ENCODE results near the gene BGLAP.

Gene BGLAP

DNA sequence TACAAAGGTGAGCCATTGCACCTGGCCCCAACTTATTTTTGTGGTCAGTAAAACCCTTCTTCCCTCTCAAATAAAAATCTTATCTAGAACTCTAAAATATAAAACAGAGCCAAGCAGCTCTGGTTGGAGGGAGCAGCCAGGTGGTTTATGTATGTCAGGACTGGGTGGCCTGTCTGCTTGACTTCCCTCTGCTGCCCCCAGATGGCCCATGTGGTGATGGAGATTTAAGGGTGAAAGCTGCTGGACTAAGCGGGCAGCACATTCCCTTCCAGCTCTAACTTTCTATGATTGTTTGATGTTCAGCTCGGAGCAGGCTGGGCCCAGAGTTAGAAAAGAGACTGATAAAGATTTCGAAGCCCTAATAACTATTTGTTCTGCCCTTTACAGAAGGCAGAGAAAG, 17.8 kb downstream of the BGLAP start:
- no peak for DNase-seq

DNA sequence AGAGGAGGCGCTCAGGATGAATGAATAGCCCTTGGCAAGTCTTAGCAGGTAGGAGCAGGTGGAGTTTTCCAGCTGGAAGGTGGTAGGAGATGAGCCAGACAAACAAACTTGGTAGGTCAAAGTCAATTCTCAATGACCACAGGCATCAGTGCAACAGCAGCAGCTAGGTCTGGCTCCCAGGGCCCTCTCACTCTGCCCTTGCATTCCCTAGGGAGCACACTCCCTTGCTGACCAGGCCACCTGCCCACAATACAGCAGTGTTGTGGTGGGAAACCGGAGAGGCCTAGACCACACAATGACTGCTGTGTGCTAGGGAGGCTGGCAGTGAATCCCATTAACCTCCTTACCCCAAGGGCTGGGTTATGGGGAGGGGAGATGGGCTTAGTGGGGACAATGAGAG, 18.9 kb downstream of the BGLAP start:
- no peak for DNase-seq

DNA sequence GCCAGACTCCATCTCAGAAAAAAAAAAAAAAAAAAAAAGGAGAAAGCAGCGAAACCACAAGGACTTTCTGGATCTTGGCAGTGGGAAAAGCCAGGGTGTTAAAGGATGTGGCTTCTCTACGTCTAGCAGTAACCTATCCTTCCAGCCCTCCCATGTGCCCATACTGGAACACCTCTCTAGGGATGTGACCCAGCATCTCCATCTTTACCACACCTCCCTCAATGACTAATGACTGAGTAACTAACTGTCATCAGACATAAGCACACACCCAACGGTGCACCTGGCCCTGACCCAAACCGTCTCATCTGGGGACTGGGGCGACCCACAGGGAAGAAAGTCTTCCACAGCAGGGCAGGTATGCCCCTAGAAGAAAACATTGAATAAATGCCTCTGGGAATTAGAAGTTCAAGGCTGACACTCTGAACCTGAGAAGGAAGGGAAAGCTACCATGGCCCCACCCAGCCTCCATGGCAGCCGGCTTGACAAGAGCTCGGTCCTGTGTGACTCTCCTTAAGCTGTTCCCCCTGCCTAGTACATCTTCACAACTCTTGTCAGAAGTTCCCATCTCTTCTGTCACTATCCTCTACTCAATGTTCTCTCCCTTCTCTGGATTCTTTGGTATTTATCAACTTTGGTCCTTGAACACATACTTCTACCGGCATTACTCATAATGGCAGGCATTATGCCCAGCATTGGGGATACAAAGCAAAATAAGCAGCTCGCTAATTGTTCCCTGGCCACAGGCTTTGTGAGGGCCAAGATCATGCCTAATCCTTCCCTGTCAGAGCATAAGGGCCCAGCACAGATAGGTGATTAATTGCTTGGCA, 20.7 kb downstream of the BGLAP start:
- no peak for DNase-seq

DNA sequence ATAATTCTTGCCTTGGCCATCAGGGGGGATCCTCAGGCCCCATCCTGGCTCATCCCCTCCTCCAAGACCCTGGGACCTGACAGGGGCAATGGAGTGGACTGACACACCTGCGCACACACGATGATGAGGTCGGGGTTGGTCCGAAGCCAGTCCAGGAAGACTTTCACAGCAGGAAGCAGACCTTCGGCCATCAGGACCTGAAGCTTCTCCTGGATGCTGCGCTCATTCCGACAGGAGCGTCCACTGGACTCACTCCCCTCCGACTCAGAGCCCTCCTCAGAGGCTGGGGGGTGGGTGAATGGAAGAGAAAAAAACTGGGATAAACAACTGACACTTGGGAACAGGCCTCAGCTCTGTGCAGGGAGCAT, 21.3 kb downstream of the BGLAP start:
- DNase-seq = no peak

DNA sequence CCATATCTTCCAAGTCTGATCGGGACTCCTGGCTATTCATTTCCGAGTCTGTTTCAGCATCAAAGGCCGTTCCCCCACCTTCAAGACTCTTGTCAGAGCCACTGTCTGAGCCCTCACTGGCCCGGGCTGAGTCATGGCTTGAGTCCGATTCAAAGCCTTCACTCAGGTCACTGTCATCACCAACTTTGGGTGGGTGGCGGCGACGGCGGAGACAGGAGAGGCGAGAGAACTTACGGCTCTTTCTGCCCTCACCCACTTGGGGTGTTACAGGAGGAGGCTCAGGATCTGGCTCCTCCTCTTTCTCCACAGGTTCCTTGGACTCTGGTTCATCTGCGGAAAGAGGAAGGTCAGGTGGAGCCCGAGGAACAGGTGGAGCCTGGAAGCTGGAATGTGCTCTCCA, 24.1 kb downstream of the BGLAP start:
- DNase-seq = no peak

DNA sequence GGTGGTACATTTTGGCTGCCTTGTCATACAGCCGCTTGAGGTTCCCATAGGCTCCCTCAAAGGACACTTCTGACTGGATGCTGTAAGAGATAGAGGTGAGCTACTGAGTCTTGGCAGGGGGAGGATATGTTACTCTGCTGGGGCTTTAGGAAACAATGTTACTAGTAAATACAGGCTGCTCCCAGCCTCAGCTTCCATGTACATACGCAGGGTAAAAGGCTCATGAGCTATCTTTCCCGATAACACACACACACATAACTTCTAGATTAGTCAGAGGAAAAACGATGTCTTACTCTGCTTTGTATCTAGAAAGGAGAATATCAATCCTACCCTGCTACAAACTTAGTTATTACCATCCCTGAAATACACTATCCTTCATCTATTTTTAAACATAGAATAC, 26.4 kb downstream of the BGLAP start:
- DNase-seq = no peak

DNA sequence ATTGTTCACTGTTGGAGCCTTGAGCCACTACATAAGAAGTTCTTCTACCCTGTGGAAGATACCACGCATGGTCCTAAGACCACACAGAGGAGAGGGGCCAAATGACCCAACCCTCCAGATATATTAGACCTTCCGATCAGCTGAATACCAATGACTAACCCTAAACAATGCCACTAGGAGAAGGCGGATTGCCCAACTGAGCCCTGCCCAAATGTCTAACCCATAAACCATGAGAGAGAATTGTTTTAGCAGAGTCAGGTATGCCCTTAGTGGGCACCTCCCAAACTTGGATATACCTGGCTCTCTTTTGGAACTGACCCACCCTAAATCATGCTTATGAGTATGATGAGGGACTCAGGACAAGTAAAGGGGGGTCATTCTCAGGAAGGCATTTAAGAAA, 28.3 kb downstream of the BGLAP start:
- no peak for DNase-seq

DNA sequence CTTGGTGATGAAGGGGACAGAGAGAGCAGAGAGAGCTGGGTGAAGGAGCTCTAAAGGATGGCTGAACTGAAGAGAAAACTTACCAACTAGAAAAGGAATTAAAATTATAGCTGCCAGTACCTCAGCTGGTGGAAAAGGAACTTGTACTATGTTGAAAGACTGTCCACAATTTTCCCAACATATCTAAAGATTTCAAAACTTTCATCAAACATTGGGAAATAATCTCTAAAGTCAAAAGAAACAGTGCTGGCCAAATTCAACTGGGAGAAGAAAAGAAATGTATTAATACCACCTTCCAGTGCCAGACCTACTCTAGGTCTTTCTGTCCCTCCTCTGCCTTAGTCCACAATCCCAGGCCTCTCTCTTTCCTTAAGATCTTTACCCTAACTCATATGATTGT, 34.5 kb downstream of the BGLAP start:
- DNase-seq = no peak

DNA sequence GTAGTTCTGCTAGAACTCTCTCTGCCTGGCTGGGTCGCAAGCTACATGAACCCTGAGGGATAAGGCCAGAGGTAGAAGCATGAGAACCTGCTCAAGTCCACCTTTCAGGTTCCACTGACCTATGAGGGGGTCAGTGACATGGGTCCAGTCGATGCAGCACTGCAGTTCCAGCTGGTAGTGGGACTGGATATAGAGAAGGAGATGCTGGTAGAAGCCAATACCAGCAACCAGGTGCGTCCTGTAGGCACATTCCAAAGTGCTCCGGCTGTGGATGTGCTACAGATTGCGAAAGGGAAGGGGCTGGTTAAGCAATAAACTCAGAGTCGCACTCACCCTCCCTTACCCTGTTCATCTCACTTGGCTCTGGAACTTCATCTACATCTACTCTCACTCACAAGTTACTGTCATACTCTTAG, 35.0 kb downstream of the BGLAP start:
- no peak for DNase-seq

DNA sequence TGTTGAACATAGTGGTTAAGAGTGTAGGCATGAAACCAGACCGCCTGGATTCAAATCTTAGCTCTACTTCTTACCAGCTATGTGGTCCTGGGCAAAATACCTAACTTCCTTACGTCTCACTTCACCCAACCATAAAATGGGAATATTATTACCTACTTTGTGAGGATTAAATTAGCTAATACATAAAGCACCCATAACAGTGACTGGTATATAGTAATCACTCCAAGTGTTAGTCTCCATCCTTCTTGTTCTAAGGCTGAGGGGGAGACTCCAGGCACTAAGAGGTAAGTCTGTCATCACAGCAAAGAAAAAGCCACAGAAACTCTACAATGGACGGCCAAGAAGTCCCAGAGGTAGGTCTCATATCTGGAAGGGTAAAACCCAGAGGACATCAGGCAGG, 37.9 kb downstream of the BGLAP start:
- DNase-seq = no peak

DNA sequence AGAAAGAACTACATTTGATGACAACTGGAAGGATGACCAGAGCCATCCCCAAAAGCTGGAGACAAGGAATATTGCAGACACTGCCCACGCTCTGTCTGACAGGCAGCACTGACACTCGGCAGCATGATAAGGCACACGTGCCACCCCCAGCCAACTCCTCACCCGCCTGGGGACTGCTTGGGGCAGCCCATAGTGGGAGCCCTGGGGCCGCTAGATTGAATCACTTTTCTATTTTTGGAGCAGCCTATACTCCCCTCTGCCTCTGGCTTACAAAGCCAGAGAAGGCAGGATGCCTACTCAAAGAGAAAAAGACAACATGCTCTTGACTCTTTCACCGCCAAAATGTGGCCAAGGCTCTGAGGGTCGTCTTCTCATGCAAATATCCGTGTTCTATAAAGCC, 39.3 kb downstream of the BGLAP start:
- DNase-seq = no peak

DNA sequence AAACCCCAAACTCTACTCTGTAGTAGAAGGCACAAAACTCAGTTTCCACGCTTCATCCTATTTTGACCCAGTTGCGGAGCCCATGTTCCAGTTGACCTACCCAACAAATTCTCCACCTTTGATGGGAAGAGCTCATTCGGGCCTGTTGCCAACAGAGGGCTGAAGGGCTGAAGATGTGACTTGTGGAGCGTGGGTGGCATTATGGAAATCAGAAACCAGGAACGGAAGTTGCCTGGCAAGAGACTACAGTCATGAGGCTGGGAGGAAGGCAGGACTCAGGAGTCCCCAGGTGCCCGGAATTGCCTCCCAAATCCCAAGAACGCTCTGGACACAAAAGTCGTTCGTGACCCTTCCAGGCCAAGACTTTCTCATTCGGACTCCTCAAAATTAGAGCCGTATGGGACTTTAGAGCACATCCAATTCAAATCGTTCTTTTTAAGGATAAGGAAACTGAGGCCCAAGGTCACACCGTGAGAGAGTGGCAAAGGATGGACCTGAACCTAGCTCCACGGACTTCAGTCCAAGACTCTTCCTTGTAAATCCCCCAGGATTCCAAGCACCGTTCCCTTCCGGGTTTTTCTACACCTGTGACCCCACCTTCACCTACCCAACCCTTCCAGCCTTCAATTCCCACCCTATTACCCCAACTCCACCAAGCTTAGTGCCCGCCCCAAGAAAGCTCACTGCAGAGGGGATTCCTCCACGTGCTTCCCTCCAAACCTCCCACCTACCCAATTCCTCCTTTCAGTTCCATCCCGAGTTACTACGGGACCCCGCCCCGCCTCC, 39.9 kb downstream of the BGLAP start:
- no peak for DNase-seq

DNA sequence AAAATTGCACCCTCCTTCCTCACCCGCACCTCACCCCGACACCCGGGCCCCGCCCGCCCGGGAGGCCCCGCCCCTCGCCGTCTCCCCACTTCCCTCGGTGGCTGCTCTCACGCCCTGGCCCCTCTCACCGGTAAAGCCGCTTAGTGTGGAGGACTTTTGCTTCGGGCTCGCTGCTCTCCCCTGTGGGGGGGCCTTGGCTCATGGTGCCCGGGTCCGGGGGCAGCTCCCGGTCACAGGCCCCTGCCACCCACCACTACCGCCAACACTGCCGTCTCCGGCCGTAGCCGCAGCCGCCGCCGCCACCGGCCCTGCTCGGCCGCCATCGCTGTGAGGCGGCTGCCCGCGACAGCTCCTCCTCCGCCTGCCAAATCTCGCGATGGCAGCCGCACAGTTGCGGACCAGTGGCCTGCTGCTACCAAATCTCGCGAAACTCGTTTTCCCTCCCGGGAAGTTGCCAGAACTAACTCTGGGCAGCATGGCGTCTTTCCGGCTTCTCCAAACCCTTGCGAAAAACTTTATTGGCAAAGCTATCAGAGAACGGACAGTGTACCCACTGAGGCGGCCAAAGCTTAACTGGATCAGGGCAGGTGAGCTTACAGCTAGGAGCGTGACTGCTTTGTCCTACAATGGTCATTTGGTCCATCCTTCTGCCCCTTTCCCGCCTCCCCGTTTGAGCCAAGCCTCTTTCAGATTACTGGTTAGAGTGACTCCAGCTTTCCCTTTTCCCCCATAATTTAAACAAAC, 40.7 kb downstream of the BGLAP start, which contains the start of gene SMG5:
Gene SMG5, minus strand, starts transcription at position 347 of the 744 bp plus-strand sequence. Its CDS starts 145 bp downstream, at position 202.
- DNase-seq = peak; percentile 98

DNA sequence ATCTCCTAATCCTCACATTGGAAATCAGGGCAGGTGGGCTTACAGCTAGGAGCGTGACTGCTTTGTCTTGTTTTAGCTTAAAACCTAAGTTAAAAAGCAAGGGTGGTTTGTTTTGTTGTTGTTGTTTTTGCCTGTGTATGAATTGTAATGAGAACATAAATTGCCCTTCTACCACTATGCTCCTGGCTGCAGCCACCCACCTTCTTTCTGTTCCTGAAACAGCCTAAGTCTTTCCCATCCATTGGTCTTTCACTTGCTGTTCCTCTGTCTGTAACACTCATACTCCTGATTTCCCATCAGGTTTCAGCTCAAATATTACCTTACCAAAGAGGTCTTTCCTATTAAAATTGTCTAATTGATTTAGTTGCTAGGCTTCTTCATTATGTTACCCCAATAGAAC, 41.5 kb downstream of the BGLAP start:
- no peak for DNase-seq

DNA sequence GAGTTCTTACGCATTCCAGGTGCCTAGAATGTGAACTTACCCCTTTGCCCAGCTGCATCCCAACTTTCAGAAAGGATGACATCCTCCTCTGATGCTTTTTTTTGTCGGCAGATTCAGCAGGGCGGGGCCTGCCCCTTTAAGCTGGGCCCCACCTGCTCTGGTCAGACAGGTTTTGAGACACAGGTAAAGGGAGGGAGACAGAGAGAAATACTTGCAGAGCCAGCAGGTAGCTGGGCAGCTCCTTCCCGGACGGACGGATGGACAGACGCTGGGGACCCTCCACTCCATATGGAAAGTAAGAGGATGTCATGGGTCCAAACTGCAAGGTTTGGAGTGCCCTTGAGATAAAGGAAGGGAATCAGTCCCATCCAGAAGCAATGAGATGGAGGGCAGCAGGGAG, 42.1 kb downstream of the BGLAP start, which contains the start of gene TMEM79:
Gene TMEM79, plus strand, starts transcription at position 214 of the 400 bp plus-strand sequence. CDS start 902 bp downstream, outside the sequence.
- no peak for DNase-seq

DNA sequence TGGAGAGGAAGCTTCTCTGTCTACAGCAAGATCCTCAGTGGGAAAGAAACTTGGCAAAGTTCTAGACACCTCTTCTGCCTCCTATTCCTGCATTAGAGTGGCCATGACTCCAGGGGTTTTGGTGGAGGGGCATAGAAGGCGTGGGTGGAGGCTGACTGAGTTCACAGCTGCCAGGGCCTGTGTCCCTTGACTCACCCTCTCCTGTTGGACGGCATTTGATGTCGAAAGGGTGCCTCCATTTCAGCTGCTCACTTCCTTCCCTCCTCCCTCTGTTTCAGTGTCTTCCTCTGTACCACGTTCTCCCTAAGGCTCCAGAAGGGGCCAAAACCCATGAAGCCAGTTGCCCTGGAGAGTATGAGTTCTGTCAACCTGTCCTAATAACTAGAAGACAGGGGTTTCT, 42.8 kb downstream of the BGLAP start:
- DNase-seq = no peak

DNA sequence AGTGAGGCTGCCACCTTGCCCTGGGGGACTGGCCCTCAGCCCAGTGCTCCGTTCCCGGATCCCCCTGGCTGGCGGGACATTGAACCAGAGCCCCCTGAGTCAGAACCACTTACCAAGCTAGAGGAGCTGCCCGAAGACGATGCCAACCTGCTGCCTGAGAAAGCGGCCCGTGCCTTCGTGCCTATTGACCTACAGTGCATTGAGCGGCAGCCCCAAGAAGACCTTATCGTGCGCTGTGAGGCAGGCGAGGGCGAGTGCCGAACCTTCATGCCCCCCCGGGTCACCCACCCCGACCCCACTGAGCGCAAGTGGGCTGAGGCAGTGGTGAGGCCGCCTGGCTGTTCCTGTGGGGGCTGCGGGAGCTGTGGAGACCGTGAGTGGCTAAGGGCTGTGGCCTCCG, 43.5 kb downstream of the BGLAP start:
- no peak for DNase-seq

DNA sequence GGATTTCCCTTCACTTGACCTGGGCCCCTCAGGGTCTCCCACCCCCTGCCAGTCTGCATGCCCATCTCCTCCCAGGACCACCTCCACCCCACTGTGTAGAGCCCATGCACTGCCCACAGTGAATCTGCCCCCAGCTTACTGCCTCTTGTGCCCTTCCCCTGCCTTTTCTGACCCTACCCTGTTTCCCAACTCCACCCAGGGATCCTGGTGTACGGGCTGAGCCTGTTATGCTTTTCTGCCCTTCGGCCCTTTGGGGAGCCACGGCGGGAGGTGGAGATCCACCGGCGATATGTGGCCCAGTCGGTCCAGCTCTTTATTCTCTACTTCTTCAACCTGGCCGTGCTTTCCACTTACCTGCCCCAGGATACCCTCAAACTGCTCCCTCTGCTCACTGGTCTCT, 44.1 kb downstream of the BGLAP start:
- no peak for DNase-seq

DNA sequence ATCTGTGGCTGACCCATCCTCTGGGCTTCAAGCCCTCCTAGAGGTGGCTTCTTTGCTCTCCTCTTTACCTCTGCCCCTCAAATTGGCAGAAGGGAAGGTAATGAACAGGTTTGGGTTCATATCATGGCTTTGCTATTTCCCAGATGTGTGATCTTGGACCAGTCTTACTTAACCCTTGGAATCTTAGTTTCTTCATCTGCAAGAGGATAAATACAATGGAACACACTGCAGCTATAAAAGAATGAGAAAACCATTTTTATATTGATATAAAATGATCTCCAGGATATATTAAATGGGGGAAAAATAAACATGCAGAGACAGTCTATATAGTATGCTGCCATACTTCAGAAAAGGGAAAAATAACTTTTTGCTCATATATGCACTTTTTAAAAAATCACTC, 47.9 kb downstream of the BGLAP start:
- no peak for DNase-seq

DNA sequence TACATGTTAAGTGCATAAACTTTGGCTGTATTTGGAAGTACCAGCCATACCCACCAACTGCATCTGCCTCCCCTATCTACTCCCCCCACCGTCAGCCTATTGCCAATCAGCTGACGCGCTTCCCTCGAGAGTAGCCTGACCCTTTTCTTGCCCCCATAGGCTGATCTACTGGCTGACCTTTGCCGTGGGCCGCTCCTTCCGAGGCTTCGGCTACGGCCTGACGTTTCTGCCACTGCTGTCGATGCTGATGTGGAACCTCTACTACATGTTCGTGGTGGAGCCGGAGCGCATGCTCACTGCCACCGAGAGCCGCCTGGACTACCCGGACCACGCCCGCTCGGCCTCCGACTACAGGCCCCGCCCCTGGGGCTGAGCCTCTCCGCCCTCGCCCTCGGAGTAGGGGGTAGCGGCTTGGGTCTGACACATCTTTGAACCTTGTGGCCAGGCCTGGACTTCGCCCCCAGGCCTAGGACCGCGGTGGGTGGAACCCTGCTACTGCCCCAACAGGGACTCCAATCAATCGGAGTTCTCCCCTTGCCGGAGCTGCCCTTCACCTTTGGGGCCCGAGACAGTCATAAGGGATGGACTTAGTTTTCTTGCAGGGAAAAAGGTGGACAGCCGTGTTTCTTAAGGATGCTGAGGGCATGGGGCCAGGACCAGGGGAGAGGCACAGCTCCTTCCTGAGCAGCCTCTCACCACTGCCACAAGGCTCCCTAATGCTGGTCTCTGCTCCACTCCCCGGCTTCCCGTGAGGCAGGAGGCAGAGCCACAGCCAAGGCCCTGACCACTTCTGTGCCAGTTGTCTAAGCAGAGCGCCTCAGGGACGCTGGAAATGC, 49.5 kb downstream of the BGLAP start:
- DNase-seq = peak; percentile 29

Data from CD4-positive, alpha-beta T cell treated with Interleukin-10 for 1 hour (primary cell).